Nephron progenitor cell (in vitro differentiated cells): ENCODE results near the gene CD4.
A peak's percentile ranks its signal among the peaks of the same experiment; 100 is the strongest.

ENCODE experiments used
- DNase-seq: peaks from one replicate; pipeline ENCODE4 v3.0.0; 2021
- H3K27ac Mint-ChIP-seq: 2 replicates; pipeline ENCODE4 v1.8.0; 2021; ENCODE audit warnings: mild to moderate bottlenecking, moderate library complexity, mixed read lengths
- H3K27me3 Mint-ChIP-seq: 2 replicates; pipeline ENCODE4 v1.8.0; 2021; ENCODE audit warnings: mild to moderate bottlenecking, low read depth, mixed read lengths; ENCODE audit not compliant: poor library complexity
- H3K36me3 Mint-ChIP-seq: 2 replicates; pipeline ENCODE4 v1.8.0; 2021; ENCODE audit warnings: low read depth, mixed read lengths
- H3K4me1 Mint-ChIP-seq: 2 replicates; pipeline ENCODE4 v1.8.0; 2021; ENCODE audit warnings: mixed read lengths
- H3K4me3 Mint-ChIP-seq: 2 replicates; pipeline ENCODE4 v1.8.0; 2021; ENCODE audit warnings: mild to moderate bottlenecking, moderate library complexity, mixed read lengths
- H3K9me3 Mint-ChIP-seq: 2 replicates; pipeline ENCODE4 v1.8.0; 2021; ENCODE audit warnings: mild to moderate bottlenecking, moderate library complexity, mixed read lengths
- TF ChIP-seq, protein P1 (sequence below): fragments of 200-600 bp; sonication (generic); IDR thresholded peaks from 2 replicates; pipeline ENCODE4 v1.5.0; 2021; ENCODE audit warnings: antibody characterized with exemption

The CD4 gene

DNA sequence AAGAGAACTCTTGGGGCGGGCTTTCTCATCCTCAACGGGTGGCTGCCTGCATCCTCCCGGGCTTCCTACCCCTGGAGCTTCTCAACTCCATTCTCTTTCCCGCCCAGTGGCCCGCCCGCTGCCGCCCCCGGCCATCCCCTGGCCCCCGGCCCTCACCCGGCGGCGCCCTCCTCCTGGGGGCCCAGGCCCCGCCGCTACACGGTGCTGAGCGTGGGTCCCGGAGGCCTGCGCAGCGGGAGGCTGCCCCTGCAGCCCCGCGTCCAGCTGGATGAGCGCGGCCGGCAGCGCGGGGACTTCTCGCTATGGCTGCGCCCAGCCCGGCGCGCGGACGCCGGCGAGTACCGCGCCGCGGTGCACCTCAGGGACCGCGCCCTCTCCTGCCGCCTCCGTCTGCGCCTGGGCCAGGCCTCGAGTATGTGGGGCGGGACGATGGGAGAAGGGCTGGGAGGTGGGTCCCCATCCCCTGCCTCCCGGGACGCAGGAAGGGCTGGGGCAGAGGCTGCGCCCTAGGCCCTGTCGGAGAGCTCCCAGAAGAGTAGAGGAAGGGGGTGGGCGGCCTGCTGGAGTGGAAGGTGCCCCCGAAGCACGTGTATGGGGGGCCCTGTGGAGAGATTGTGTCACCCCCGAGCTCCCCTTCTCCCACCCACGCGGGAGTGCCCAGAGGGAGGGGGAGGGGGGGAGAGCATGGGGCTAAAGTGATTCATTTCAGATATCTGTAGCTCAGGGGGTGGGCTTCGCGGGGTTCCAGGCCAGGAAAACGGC lies 15.6 kb upstream of the CD4 start:
- Mint-ChIP-seq H3K36me3 (peaks cover 49% of the 10 kb centered on the region), H3K27ac (no peak overlapping the region), H3K9me3 (no peaks in the 10 kb centered on the region), H3K4me1 (peaks cover 77% of the 10 kb centered on the region), H3K27me3 (peaks cover 18% of the 10 kb centered on the region), H3K4me3 (peak overlapping the region; percentile 75)
- TF ChIP-seq, protein P1, sequence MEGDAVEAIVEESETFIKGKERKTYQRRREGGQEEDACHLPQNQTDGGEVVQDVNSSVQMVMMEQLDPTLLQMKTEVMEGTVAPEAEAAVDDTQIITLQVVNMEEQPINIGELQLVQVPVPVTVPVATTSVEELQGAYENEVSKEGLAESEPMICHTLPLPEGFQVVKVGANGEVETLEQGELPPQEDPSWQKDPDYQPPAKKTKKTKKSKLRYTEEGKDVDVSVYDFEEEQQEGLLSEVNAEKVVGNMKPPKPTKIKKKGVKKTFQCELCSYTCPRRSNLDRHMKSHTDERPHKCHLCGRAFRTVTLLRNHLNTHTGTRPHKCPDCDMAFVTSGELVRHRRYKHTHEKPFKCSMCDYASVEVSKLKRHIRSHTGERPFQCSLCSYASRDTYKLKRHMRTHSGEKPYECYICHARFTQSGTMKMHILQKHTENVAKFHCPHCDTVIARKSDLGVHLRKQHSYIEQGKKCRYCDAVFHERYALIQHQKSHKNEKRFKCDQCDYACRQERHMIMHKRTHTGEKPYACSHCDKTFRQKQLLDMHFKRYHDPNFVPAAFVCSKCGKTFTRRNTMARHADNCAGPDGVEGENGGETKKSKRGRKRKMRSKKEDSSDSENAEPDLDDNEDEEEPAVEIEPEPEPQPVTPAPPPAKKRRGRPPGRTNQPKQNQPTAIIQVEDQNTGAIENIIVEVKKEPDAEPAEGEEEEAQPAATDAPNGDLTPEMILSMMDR = no peak
- DNase-seq = peak; percentile 58

- peak overlapping the region; percentile 50 for H3K4me3 Mint-ChIP-seq
- H3K4me1 Mint-ChIP-seq = peaks cover 77% of the 10 kb centered on the region
- peak overlapping the region; percentile 74 for H3K27ac Mint-ChIP-seq
- DNase-seq = no peak
- TF ChIP-seq, protein P1 = no peak
- peaks cover 18% of the 10 kb centered on the region for H3K27me3 Mint-ChIP-seq
- H3K36me3 Mint-ChIP-seq = peaks cover 49% of the 10 kb centered on the region
- H3K9me3 Mint-ChIP-seq = no peaks in the 10 kb centered on the region
These were observed 14.7 kb upstream of the CD4 start for GRCh38 chr12:6774499-6775062.

DNA sequence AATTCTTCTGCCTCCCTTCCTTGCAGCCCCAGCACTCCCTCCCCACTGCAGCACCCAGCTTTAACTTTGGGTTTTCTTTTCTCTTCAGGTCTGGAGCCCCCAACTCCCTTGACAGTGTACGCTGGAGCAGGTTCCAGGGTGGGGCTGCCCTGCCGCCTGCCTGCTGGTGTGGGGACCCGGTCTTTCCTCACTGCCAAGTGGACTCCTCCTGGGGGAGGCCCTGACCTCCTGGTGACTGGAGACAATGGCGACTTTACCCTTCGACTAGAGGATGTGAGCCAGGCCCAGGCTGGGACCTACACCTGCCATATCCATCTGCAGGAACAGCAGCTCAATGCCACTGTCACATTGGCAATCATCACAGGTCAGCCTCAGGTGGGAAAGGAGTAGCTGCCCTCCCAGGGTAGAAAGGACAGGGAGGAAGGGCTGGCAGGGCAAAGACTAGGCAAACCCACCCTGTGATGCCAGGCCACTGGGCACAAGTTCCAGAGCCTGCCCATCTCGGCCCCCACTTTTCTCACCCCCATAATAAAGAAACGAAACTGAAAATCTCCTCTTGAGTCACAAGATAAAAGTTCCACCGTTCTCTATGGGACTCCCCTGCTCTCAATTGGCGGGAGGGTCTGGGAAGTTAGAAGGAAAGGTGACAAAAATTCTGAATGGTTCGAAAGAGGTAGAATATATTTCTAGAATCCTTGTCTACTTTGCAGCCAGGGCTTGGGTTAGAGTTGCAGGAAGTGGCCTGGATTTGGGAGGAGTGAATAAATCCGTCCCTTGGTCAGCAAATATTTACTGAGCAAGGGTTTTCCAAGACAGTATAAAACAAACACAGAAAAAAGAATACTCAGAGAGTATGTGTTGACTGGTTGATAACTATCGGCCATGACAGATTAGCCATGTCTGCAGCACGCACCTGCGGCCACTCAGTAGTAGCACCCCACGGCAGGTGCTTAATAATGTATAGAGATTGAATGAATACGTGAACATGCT lies 13.8 kb upstream of the CD4 start:
- TF ChIP-seq, protein P1 = no peak
- peaks cover 74% of the 10 kb centered on the region for H3K4me1 Mint-ChIP-seq
- DNase-seq = no peak
- H3K27me3 Mint-ChIP-seq = peaks cover 18% of the 10 kb centered on the region
- H3K4me3 Mint-ChIP-seq = peak overlapping the region; percentile 50
- no peak overlapping the region for H3K27ac Mint-ChIP-seq
- H3K36me3 Mint-ChIP-seq = peaks cover 49% of the 10 kb centered on the region
- H3K9me3 Mint-ChIP-seq = no peaks in the 10 kb centered on the region

DNA sequence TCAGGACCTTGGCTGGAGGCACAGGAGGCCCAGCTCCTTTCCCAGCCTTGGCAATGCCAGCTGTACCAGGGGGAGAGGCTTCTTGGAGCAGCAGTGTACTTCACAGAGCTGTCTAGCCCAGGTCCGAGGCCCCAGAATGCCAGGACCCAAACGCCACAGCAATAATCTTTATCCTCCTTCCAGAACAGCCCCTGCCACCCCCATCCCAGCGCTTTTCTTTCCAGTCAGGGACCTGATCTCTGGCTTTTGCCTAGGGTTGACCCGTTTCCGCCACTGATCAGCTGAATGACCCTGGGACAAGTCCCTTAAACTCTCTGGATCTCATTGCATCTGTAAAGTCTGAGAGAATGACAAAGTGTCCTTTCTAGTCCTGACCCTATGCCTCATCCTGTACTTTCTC lies 11.9 kb upstream of the CD4 start:
- H3K27ac Mint-ChIP-seq = no peak overlapping the region
- no peak overlapping the region for H3K4me3 Mint-ChIP-seq
- peaks cover 36% of the 10 kb centered on the region for H3K36me3 Mint-ChIP-seq
- TF ChIP-seq, protein P1 = no peak
- no peak for DNase-seq
- peaks cover 14% of the 10 kb centered on the region for H3K27me3 Mint-ChIP-seq
- H3K9me3 Mint-ChIP-seq = no peaks in the 10 kb centered on the region
- H3K4me1 Mint-ChIP-seq = peaks cover 65% of the 10 kb centered on the region

DNA sequence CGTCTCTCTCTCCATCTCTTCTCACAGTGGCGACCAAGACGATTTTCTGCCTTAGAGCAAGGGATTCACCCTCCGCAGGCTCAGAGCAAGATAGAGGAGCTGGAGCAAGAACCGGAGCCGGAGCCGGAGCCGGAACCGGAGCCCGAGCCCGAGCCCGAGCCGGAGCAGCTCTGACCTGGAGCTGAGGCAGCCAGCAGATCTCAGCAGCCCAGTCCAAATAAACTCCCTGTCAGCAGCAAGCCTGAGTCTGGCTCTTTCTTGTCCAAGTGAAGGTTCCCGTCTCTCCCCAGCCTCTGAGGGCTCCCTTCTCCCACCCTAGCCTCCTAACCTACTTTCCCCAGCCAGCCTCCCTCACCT lies 11.1 kb upstream of the CD4 start:
- peak; percentile 44 for DNase-seq
- H3K4me3 Mint-ChIP-seq = peak overlapping the region; percentile 85
- peak overlapping the region; percentile 3 for H3K27ac Mint-ChIP-seq
- no peaks in the 10 kb centered on the region for H3K9me3 Mint-ChIP-seq
- H3K27me3 Mint-ChIP-seq = peaks cover 15% of the 10 kb centered on the region
- H3K4me1 Mint-ChIP-seq = peaks cover 61% of the 10 kb centered on the region
- H3K36me3 Mint-ChIP-seq = peaks cover 36% of the 10 kb centered on the region
- TF ChIP-seq, protein P1 = no peak
